Right lobe of liver (tissue), 4 donors: Measurements from ENCODE around the gene ZNF770.

ENCODE experiments used
- CTCF ChIP-seq, 4 donors: fragments of 200-600 bp in 3 of 4; fragments of 450-650 bp in 1 of 4; IDR thresholded peaks; one replicate each; pipeline versions ENCODE4 v1.5.1 to v1.8.0; 2016 to 2022; ENCODE audit warnings: antibody characterized with exemption in 4 of 4, mild to moderate bottlenecking in 2 of 4
- POLR2A ChIP-seq: fragments of 450-650 bp; IDR thresholded peaks from one replicate; pipeline ENCODE4 v1.6.1; 2017; ENCODE audit warnings: antibody characterized with exemption, mild to moderate bottlenecking
- donor health status: DM: no; HTN: no; CAD: no.
- donor health status: DM: no; HTN: no; CAD: no.
- donor health status: DM: no; HTN: yes; CAD: no.

- TF ChIP-seq CTCF (IDR thresholded peaks at IDR 0.05), result no peak
- no peak for TF ChIP-seq POLR2A
These were observed 11.3 kb downstream of the ZNF770 start for GRCh38 chr15:34976743-34977142.
